RPMI7951 (cell line): ENCODE results near the gene P2RX5. TPM values are rescaled to one million over a fixed set of nuclear protein-coding genes. Genes with fewer than 3 reads are reported as not detected.
A peak's percentile ranks its signal among the peaks of the same experiment; 100 is the strongest.
"Not testable (repeated sequence)": the region's sequence is repeated elsewhere in the genome, so short reads cannot be mapped to it uniquely, and the experiment has no call there.

Source experiments
- DNase-seq: peaks from one replicate; pipeline ENCODE4 v3.0.0-alpha.2; 2012; ENCODE audit warnings: low read depth
- total RNA-seq: library from RNA; depleted of rRNA; stranded (reverse); fragments of >200 nt; shearing (Covaris generic); gene quantifications from 2 replicates; pipeline ENCODE4 v1.2.3, GENCODE V29; 2014

P2RX5 gene
- total RNA-seq, 1 experiment from 2014 or later = 0.36 TPM

- no peak for DNase-seq
Measured at GRCh38 chr17:3712811-3713463, 17.0 kb upstream of the P2RX5 start.

GRCh38 chr17:3710951-3711383 lies 15.0 kb upstream of the P2RX5 start:
- peak; percentile 66 for DNase-seq

GRCh38 chr17:3708366-3708765 lies 12.4 kb upstream of the P2RX5 start:
- no peak for DNase-seq

GRCh38 chr17:3705718-3705984 lies 9.7 kb upstream of the P2RX5 start:
- DNase-seq = not testable (repeated sequence)

GRCh38 chr17:3704931-3705717 lies 9.2 kb upstream of the P2RX5 start:
- DNase-seq = no peak

GRCh38 chr17:3702041-3702539 lies 6.1 kb upstream of the P2RX5 start:
- not testable (repeated sequence) for DNase-seq

GRCh38 chr17:3699951-3700350 lies 4.0 kb upstream of the P2RX5 start:
- no peak for DNase-seq

- DNase-seq = no peak
Measured at GRCh38 chr17:3698139-3698538, 2.2 kb upstream of the P2RX5 start.

- DNase-seq = no peak
Measured at GRCh38 chr17:3697103-3697476, 1.1 kb upstream of the P2RX5 start.

GRCh38 chr17:3695129-3695722 lies 729 bp downstream of the P2RX5 start:
- no peak for DNase-seq

GRCh38 chr17:3693829-3694231 lies 2.1 kb downstream of the P2RX5 start:
- DNase-seq = no peak

GRCh38 chr17:3693141-3693540 lies 2.8 kb downstream of the P2RX5 start:
- DNase-seq = no peak

- no peak for DNase-seq
Measured at GRCh38 chr17:3692346-3692745, 3.6 kb downstream of the P2RX5 start.

- no peak for DNase-seq
Measured at GRCh38 chr17:3691617-3692067, 4.3 kb downstream of the P2RX5 start.

GRCh38 chr17:3690094-3690715 lies 5.8 kb downstream of the P2RX5 start:
- no peak for DNase-seq

GRCh38 chr17:3689262-3690093 lies 6.5 kb downstream of the P2RX5 start:
- DNase-seq = no peak

- DNase-seq = no peak
Measured at GRCh38 chr17:3688852-3689261, 7.1 kb downstream of the P2RX5 start.

- DNase-seq = no peak
Measured at GRCh38 chr17:3688027-3688553, 7.9 kb downstream of the P2RX5 start.

- DNase-seq = no peak
Measured at GRCh38 chr17:3685174-3685573, 10.8 kb downstream of the P2RX5 start.

- no peak for DNase-seq
Measured at GRCh38 chr17:3683054-3683511, 12.9 kb downstream of the P2RX5 start.

- DNase-seq = no peak
Measured at GRCh38 chr17:3682033-3682432, 13.9 kb downstream of the P2RX5 start.
